Adipocyte (in vitro differentiated cells): Measurements from ENCODE around the gene MYPOP.

Experiments
- DNase-seq: peaks from one replicate; pipeline ENCODE4 v3.0.0-alpha.2; 2015; ENCODE audit warnings: low read depth
- H3K27me3 ChIP-seq: replicated peaks from 2 replicates; pipeline ENCODE4 v1.7.0; 2013; ENCODE audit warnings: mild to moderate bottlenecking, low read length, moderate library complexity; ENCODE audit not compliant: control insufficient read depth, insufficient read depth
- H3K36me3 ChIP-seq: 2 replicates; pipeline ENCODE4 v1.7.0; 2013; ENCODE audit warnings: low read length, mild to moderate bottlenecking, moderate library complexity; ENCODE audit not compliant: control insufficient read depth, insufficient read depth, severe bottlenecking
- H3K4me1 ChIP-seq: 2 replicates; pipeline ENCODE4 v1.7.0; 2013; ENCODE audit warnings: mild to moderate bottlenecking, low read length, moderate library complexity; ENCODE audit not compliant: control insufficient read depth, insufficient read depth
- H3K4me3 ChIP-seq: 2 replicates; pipeline ENCODE4 v1.7.0; 2013; ENCODE audit warnings: mild to moderate bottlenecking, low read length, moderate library complexity
- H3K9ac ChIP-seq: 2 replicates; pipeline ENCODE4 v1.7.0; 2013; ENCODE audit warnings: mild to moderate bottlenecking, low read length, moderate library complexity
- H3K9me3 ChIP-seq: 2 replicates; pipeline ENCODE4 v1.7.0; 2013; ENCODE audit warnings: mild to moderate bottlenecking, low read length, moderate library complexity; ENCODE audit not compliant: control insufficient read depth

Gene MYPOP

DNA sequence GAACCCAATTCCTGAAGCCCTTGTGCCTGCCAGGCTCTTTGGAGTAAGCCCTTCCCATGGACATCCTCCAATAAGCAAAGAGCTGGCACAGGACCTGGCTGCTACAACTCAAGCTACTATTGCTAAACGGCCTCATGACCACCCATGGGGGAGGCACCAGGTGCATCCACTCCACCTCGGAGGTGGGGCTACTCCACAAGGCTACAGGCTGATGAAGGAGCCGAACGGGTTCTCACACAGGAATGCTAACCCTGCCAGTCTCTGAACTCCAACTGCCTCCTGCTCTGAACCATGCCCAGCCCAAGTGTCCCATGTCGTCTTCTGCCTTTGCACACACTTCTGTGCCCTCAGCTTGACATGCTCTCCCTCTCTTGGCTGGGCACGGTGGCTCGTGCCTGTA lies 49.4 kb downstream of the MYPOP start:
- H3K4me1 ChIP-seq, result no peaks in the 10 kb centered on the region
- peaks cover 67% of the 10 kb centered on the region for H3K36me3 ChIP-seq
- no peak overlapping the region for H3K9ac ChIP-seq
- H3K4me3 ChIP-seq, result no peak overlapping the region
- DNase-seq, result no peak
- H3K9me3 ChIP-seq, result no peaks in the 10 kb centered on the region
- H3K27me3 ChIP-seq, result no peaks in the 10 kb centered on the region

DNA sequence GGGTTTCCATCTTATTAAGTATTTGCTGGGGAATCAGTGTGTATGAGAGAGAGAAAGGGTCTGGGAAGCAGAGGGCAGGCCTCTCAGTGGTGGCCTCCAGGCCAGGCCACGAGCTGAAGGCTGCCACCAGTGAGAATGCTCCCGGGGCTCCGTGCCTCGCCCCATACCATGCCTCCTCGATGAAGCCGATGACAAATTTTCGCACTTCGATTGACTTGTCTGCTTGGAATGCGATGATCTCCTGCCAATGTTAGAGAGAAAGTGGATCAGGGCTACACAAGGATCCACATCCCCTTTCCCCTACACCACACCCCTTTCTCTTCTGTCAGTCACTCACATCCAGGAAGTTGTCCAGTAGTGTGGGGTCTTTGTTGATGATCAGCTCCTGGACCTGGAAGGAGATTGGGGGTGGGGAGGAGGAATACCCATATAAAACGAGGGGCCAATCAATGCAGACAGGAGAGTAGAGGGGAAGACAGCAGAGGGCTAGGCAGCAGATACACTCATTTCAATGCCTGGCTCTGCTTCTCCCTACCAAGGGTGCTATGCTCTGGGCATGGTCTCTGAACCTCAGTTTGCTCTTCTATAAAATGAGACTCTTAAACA lies 50.2 kb downstream of the MYPOP start:
- Histone ChIP-seq H3K27me3 (no peaks in the 10 kb centered on the region), H3K9ac (no peak overlapping the region), H3K36me3 (peaks cover 75% of the 10 kb centered on the region), H3K9me3 (no peaks in the 10 kb centered on the region), H3K4me1 (no peaks in the 10 kb centered on the region), H3K4me3 (no peak overlapping the region)
- DNase-seq, result no peak

DNA sequence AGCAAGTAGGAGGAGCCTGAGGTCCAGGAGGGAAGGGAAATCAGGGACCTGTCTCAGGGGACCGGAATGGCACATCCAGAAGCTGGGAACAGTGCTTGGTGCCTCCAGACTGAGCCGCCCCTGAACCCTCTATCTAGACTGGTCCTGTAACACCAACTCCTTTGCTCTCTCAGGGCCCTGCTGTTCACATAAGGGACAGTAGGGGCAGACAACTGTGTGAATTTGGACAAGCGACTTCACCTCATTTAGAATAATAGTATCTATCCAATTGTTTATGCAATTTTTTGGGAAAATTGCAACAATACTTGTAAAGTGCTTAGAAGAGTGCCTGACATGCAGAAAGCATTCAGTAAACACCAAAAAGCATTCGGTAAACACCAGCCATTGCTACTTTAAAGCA lies 53.5 kb downstream of the MYPOP start:
- no peak for DNase-seq
- Histone ChIP-seq H3K4me3 (no peak overlapping the region), H3K9ac (no peak overlapping the region), H3K4me1 (no peaks in the 10 kb centered on the region), H3K36me3 (peaks cover 95% of the 10 kb centered on the region), H3K27me3 (no peaks in the 10 kb centered on the region), H3K9me3 (no peaks in the 10 kb centered on the region)

- no peak for DNase-seq
Observed at GRCh38 chr19:45847663-45848062, 54.8 kb downstream of the MYPOP start.

GRCh38 chr19:45842198-45842597 lies 60.2 kb downstream of the MYPOP start:
- peaks cover 90% of the 10 kb centered on the region for H3K36me3 ChIP-seq
- H3K4me3 ChIP-seq, result no peak overlapping the region
- no peaks in the 10 kb centered on the region for H3K27me3 ChIP-seq
- no peak for DNase-seq
- no peaks in the 10 kb centered on the region for H3K9me3 ChIP-seq
- no peaks in the 10 kb centered on the region for H3K4me1 ChIP-seq
- H3K9ac ChIP-seq, result no peak overlapping the region

More at GRCh38 chr19:45847663-45848062, 54.8 kb downstream of the MYPOP start:
- no peaks in the 10 kb centered on the region for H3K27me3 ChIP-seq
- H3K9ac ChIP-seq, result no peak overlapping the region
- H3K9me3 ChIP-seq, result no peaks in the 10 kb centered on the region
- peaks cover 95% of the 10 kb centered on the region for H3K36me3 ChIP-seq
- no peaks in the 10 kb centered on the region for H3K4me1 ChIP-seq
- no peak overlapping the region for H3K4me3 ChIP-seq
